CD14-positive monocyte (primary cell): ENCODE results near the gene EXOC4. TPM values are rescaled to one million over a fixed set of nuclear protein-coding genes. Genes with fewer than 3 reads are reported as not detected.

Experiments
- DNase-seq, 3 donors: peaks; one replicate each; pipeline ENCODE4 v3.0.0-alpha.2; 2011 to 2022
- H2AFZ ChIP-seq: 2 replicates; pipeline ENCODE4 v1.6.0; 2012; ENCODE audit warnings: mild to moderate bottlenecking, low read depth, low read length, inconsistent platforms; ENCODE audit not compliant: insufficient read depth, poor library complexity, severe bottlenecking
- H3K27ac ChIP-seq, 2 donors: 1 replicate in 1 of 2; 2 replicates in 1 of 2; pipeline ENCODE4 v1.5.1; 2012 to 2013; ENCODE audit warnings: low read length in 2 of 2, control low read depth in 1 of 2, inconsistent platforms in 1 of 2, low read depth in 1 of 2, mild to moderate bottlenecking in 1 of 2
- H3K27me3 ChIP-seq, 2 donors: one replicate each; pipeline versions ENCODE4 v1.6.0 to v1.6.1; 2011 to 2013; ENCODE audit warnings: low read length in 2 of 2; ENCODE audit not compliant: control insufficient read depth in 2 of 2, insufficient read depth in 2 of 2
- H3K36me3 ChIP-seq, 2 donors: replicated peaks in 1 of 2; 1 replicate in 1 of 2; 2 replicates in 1 of 2; pipeline versions ENCODE4 v1.5.1 to v1.6.1; 2012 to 2013; ENCODE audit warnings: low read length in 2 of 2, control low read depth in 1 of 2, inconsistent platforms in 1 of 2, mild to moderate bottlenecking in 1 of 2; ENCODE audit not compliant: insufficient read depth in 2 of 2, control insufficient read depth in 1 of 2
- H3K4me1 ChIP-seq, 2 donors: 1 replicate in 1 of 2; 2 replicates in 1 of 2; pipeline versions ENCODE4 v1.5.1 to v1.6.1; 2012 to 2013; ENCODE audit warnings: low read length in 2 of 2, control low read depth in 1 of 2, inconsistent platforms in 1 of 2, mild to moderate bottlenecking in 1 of 2, moderate library complexity in 1 of 2; ENCODE audit not compliant: insufficient read depth in 2 of 2, control insufficient read depth in 1 of 2
- H3K4me2 ChIP-seq: replicated peaks from 2 replicates; pipeline ENCODE3; 2012; ENCODE audit warnings: low read length, moderate library complexity, mild to moderate bottlenecking; ENCODE audit not compliant: poor library complexity, severe bottlenecking; ENCODE audit errors: extremely low read depth
- H3K4me3 ChIP-seq, 3 experiments: fragments of 200-600 bp in 1 of 3; sonication (generic) in 1 of 3; replicated peaks in 1 of 3; 1 replicate in 2 of 3; 2 replicates in 1 of 3; pipeline ENCODE4 v1.5.1; 2011 to 2013; ENCODE audit warnings: low read length in 3 of 3, mild to moderate bottlenecking in 3 of 3, control low read depth in 2 of 3, low read depth in 2 of 3, inconsistent platforms in 1 of 3, moderate library complexity in 1 of 3
- H3K79me2 ChIP-seq: 2 replicates; pipeline ENCODE4 v1.6.0; 2012; ENCODE audit warnings: mild to moderate bottlenecking, control low read depth, inconsistent platforms, low read length, moderate library complexity; ENCODE audit not compliant: insufficient read depth
- H3K9ac ChIP-seq: 2 replicates; pipeline ENCODE4 v1.6.0; 2017; ENCODE audit warnings: low read length, mild to moderate bottlenecking; ENCODE audit not compliant: insufficient read depth, poor library complexity, severe bottlenecking
- H3K9me3 ChIP-seq, 2 donors: replicated peaks in 1 of 2; 1 replicate in 1 of 2; 2 replicates in 1 of 2; pipeline versions ENCODE4 v1.5.1 to v1.6.1; 2012 to 2013; ENCODE audit warnings: low read length in 2 of 2, control low read depth in 1 of 2; ENCODE audit not compliant: control insufficient read depth in 1 of 2, insufficient read depth in 1 of 2
- H4K20me1 ChIP-seq: 2 replicates; pipeline ENCODE4 v1.6.0; 2012; ENCODE audit warnings: mild to moderate bottlenecking, low read length, control low read depth, moderate library complexity; ENCODE audit not compliant: insufficient read depth
- H3K27ac Mint-ChIP-seq, 7 donors: one replicate each; pipeline ENCODE4 v1.8.0; 2020; ENCODE audit warnings: mild to moderate bottlenecking in 7 of 7, mixed read lengths in 7 of 7, moderate library complexity in 6 of 7, inconsistent platforms in 2 of 7
- H3K27me3 Mint-ChIP-seq, 3 donors: one replicate each; pipeline ENCODE4 v1.8.0; 2021 to 2022; ENCODE audit warnings: low read depth in 3 of 3, mild to moderate bottlenecking in 3 of 3, mixed read lengths in 3 of 3, moderate library complexity in 3 of 3, inconsistent platforms in 1 of 3
- H3K36me3 Mint-ChIP-seq, 2 donors: one replicate each; pipeline ENCODE4 v1.8.0; 2020; ENCODE audit warnings: mixed read lengths in 2 of 2, inconsistent platforms in 1 of 2, mild to moderate bottlenecking in 1 of 2
- H3K4me1 Mint-ChIP-seq: one replicate; pipeline ENCODE4 v1.8.0; 2020; ENCODE audit warnings: mild to moderate bottlenecking, mixed read lengths
- H3K4me3 Mint-ChIP-seq, 2 donors: one replicate each; pipeline ENCODE4 v1.8.0; 2020; ENCODE audit warnings: mild to moderate bottlenecking in 2 of 2, mixed read lengths in 2 of 2, moderate library complexity in 1 of 2
- H3K9me3 Mint-ChIP-seq, 7 donors: one replicate each; pipeline ENCODE4 v1.8.0; 2020 to 2022; ENCODE audit warnings: mixed read lengths in 7 of 7, mild to moderate bottlenecking in 6 of 7, moderate library complexity in 6 of 7, inconsistent platforms in 2 of 7
- WGBS: methylation state at CpG from one replicate; pipeline ENCODE4 v1.1.5; 2013; ENCODE audit warnings: missing lambda C conversion rate; ENCODE audit not compliant: insufficient coverage; 5-methylcytosine and 5-hydroxymethylcytosine counted together
- intact Hi-C, 2 donors: fragments of 100-400 bp; cut with micrococcal nuclease; formaldehyde crosslinking; loops; one replicate each; pipeline versions ENCODE4 v1.15.0 to v1.15.1; 2023
- polyA plus RNA-seq, 3 donors: library from polyadenylated mRNA; depleted of rRNA in 1 of 3; unstranded in 2 of 3; stranded (reverse) in 1 of 3; fragments of 300-500 nt in 2 of 3; fragments of >200 nt in 1 of 3; fragmentation: Illumina TruSeq in 2 of 3; gene quantifications; 1 replicate in 2 of 3; 2 replicates in 1 of 3; pipeline ENCODE4 v1.2.3, GENCODE V29; 2012 to 2021
- TF ChIP-seq, protein P1 (sequence below): fragments of 200-600 bp; IDR thresholded peaks from one replicate; pipeline ENCODE4 v1.8.0; 2022; ENCODE audit warnings: antibody characterized with exemption, mild to moderate bottlenecking

Gene EXOC4
- polyA plus RNA-seq, 3 donors = 20.6 to 22.3 (median 22.3) TPM

DNA sequence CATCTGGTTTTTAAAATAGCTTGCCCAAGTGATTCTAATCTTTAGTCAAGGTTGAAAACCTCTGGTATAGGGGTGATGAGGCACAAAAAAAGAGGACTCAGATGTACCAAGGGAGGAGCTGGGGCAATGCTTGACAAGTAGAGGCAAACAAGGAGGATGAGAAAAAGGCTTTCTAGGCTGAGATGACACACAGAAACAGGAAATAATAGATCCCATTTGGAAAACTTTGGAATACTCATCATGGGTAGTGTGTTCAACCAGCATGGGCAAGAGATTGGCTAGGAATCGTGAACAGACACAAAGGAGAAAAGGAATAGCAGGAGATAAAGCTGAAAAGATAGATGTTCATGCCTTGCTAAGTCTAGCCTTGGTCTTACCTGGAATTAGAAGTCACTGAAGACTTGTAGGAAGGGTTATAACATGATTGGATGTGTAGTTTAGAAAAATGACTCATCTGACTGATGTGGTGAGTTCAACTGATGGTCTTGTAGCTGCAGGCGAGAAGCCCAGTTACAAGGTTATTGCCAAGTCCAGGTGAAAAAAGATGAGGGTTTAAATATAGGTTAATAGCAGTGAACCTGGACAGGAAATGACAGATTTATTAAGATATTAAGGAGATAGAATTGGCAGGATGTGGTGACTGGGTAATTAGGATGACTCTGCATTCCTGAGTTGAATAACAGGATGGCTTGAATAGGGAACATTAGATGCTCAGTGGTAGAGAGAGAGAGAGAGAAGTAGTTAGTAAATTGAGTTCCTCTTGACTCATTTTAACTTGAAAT is 660.2 kb downstream of the EXOC4 start:
- peak in 1 of 3 donors; percentile 2 for DNase-seq
- Mint-ChIP-seq H3K27ac (no peak overlapping the region), H3K36me3 (peaks cover 5 to 13% of the 10 kb centered on the region in 2 donors), H3K4me1 (no peaks in the 10 kb centered on the region), H3K4me3 (no peak overlapping the region), H3K9me3 (peaks cover 0 to 2% (median 0%) of the 10 kb centered on the region in 7 donors), H3K27me3 (no peaks in the 10 kb centered on the region)
- Histone ChIP-seq H3K4me3 (no peak overlapping the region), H3K9ac (no peak overlapping the region), H4K20me1 (no peaks in the 10 kb centered on the region), H3K9me3 (no peaks in the 10 kb centered on the region), H3K36me3 (peaks cover 0 to 8% of the 10 kb centered on the region in 2 donors), H3K79me2 (no peaks in the 10 kb centered on the region), H3K4me1 (peaks cover 5 to 6% of the 10 kb centered on the region in 2 donors), H2AFZ (no peak overlapping the region), H3K27ac (no peak overlapping the region), H3K4me2 (no peak overlapping the region), H3K27me3 (no peaks in the 10 kb centered on the region)
- TF ChIP-seq, protein P1, sequence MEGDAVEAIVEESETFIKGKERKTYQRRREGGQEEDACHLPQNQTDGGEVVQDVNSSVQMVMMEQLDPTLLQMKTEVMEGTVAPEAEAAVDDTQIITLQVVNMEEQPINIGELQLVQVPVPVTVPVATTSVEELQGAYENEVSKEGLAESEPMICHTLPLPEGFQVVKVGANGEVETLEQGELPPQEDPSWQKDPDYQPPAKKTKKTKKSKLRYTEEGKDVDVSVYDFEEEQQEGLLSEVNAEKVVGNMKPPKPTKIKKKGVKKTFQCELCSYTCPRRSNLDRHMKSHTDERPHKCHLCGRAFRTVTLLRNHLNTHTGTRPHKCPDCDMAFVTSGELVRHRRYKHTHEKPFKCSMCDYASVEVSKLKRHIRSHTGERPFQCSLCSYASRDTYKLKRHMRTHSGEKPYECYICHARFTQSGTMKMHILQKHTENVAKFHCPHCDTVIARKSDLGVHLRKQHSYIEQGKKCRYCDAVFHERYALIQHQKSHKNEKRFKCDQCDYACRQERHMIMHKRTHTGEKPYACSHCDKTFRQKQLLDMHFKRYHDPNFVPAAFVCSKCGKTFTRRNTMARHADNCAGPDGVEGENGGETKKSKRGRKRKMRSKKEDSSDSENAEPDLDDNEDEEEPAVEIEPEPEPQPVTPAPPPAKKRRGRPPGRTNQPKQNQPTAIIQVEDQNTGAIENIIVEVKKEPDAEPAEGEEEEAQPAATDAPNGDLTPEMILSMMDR = no peak
- intact Hi-C loops = no loop called here
- 100% methylated on average over 2 of the region's 2 CpGs for WGBS

DNA sequence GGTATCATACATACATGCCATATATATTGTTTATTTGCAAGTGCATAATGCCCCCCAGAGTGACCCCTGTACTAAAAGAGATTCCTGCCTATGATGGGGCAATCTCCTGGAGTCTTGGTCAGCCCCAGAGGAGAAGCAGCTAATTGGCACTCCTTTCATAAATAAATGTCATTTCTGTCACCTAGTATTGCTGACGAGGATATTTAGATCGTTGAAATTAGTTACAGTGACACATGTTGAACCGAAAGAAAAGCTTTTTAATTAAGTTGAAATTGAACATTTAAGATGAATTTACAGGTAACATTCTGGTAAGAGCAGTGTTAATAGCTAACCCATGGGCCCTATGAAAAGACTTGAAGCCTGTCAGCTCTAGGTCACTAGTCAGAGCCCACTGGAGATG is 663.7 kb downstream of the EXOC4 start:
- intact Hi-C loops = no loop called here
- Histone ChIP-seq H3K36me3 (peaks cover 2 to 27% of the 10 kb centered on the region in 2 donors), H3K4me2 (no peak overlapping the region), H4K20me1 (no peaks in the 10 kb centered on the region), H3K9me3 (peaks cover 0 to 9% of the 10 kb centered on the region in 2 donors), H3K4me1 (peaks cover 5 to 6% of the 10 kb centered on the region in 2 donors), H3K9ac (no peak overlapping the region), H3K4me3 (no peak overlapping the region), H3K27ac (no peak overlapping the region), H3K79me2 (no peaks in the 10 kb centered on the region), H2AFZ (no peak overlapping the region), H3K27me3 (no peaks in the 10 kb centered on the region)
- Mint-ChIP-seq H3K4me3 (no peak overlapping the region), H3K27me3 (no peaks in the 10 kb centered on the region), H3K36me3 (peaks cover 20 to 35% of the 10 kb centered on the region in 2 donors), H3K9me3 (peaks cover 4 to 12% (median 9%) of the 10 kb centered on the region in 7 donors), H3K4me1 (no peaks in the 10 kb centered on the region), H3K27ac (no peak overlapping the region)
- WGBS = 100% methylated on average over 3 of the region's 3 CpGs
- no peak for DNase-seq
- TF ChIP-seq, protein P1 = no peak
